ENCODE results near the gene LRRC2. TPM values are rescaled to one million over a fixed set of nuclear protein-coding genes. Genes with fewer than 3 reads are reported as not detected.

The LRRC2 gene
- total and polyA plus RNA-seq, 2 of the 13 experiments (the other 11 are each of a cell fraction or from before 2014, with no cell fraction given), result 0.27 to 0.58 TPM

DNA sequence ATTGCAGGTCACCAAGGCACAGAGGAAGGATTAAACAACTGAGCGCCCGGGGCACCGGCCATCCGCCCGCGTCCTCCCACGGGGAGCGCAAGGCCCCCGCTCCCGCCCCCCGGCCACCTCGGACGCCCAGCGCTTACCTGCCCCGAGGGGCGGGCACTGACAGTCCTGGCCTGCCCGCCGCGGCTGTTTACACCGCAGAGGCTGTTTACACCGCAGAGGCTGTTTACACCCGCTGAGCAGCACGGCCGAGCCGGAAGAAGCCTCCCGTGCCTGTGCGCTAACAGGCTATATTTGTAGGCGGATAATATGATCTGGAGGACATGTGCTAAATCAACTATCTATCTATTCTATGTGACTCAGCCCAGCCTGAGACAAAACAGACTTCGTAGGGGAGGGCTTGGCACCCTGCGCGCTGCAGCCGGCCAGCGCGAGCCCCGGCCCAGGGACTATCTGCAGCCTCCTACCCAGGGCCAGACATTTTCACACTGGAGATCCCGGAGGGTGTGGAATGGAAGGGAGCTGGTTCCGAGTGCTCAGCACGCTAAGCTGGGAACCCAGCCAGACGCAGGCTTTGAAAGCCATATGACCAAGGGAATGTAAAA, at the start of gene LRRC2 (continued):
- TF ChIP-seq, protein P1, sequence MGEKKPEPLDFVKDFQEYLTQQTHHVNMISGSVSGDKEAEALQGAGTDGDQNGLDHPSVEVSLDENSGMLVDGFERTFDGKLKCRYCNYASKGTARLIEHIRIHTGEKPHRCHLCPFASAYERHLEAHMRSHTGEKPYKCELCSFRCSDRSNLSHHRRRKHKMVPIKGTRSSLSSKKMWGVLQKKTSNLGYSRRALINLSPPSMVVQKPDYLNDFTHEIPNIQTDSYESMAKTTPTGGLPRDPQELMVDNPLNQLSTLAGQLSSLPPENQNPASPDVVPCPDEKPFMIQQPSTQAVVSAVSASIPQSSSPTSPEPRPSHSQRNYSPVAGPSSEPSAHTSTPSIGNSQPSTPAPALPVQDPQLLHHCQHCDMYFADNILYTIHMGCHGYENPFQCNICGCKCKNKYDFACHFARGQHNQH (CRISPR knock-in tag; IDR thresholded peaks at IDR 0.05), result no peak
- TF ChIP-seq ZNF839 (CRISPR knock-in tag; IDR thresholded peaks at IDR 0.05; ENCODE audit: borderline replicate concordance) (0 out of 2 replicates have a peak, but pooled peaks have one; percentile 23), TEAD2 (CRISPR knock-in tag; IDR thresholded peaks at IDR 0.05) (no peak), FOSL1 (CRISPR knock-in tag; IDR thresholded peaks at IDR 0.05; ENCODE audit: borderline replicate concordance) (no peak), SNAI1 (CRISPR knock-in tag; IDR thresholded peaks at IDR 0.05; ENCODE audit: borderline replicate concordance) (no peak), ZFYVE20 (CRISPR knock-in tag; IDR thresholded peaks at IDR 0.05; ENCODE audit: borderline replicate concordance, low read depth) (no peak), ZSCAN20 (CRISPR knock-in tag; IDR thresholded peaks at IDR 0.05; ENCODE audit: borderline replicate concordance) (peak; percentile 92; the same call in 1 of the 2 replicates), ZNF296 (CRISPR knock-in tag; conservative IDR thresholded peaks at IDR 0.05) (no peak), RFXAP (CRISPR knock-in tag; IDR thresholded peaks at IDR 0.05; ENCODE audit: borderline replicate concordance) (no peak), RXRB (CRISPR knock-in tag; IDR thresholded peaks at IDR 0.05; ENCODE audit: borderline replicate concordance) (no peak), ZNF136 (CRISPR knock-in tag; IDR thresholded peaks at IDR 0.05; ENCODE audit: low read depth) (no peak), ZSCAN12 (CRISPR knock-in tag; IDR thresholded peaks at IDR 0.05) (no peak), RARG (CRISPR knock-in tag; IDR thresholded peaks at IDR 0.05; ENCODE audit: low read depth) (no peak), MED1 (CRISPR knock-in tag; IDR thresholded peaks at IDR 0.05) (peak; percentile 34; the same call in 1 of the 2 replicates), ARNT (IDR thresholded peaks at IDR 0.05) (no peak), ZNF550 (CRISPR knock-in tag; IDR thresholded peaks at IDR 0.05; ENCODE audit: borderline replicate concordance) (no peak), ZNF263 (CRISPR knock-in tag; IDR thresholded peaks at IDR 0.05) (0 out of 2 replicates have a peak, but pooled peaks have one; percentile 16), MXD4 (CRISPR knock-in tag; IDR thresholded peaks at IDR 0.05) (no peak), FOXC1 (CRISPR knock-in tag; IDR thresholded peaks at IDR 0.05; ENCODE audit: borderline replicate concordance) (no peak), SP2 (CRISPR knock-in tag; IDR thresholded peaks at IDR 0.05) (no peak), ZSCAN22 (CRISPR knock-in tag; IDR thresholded peaks at IDR 0.05) (no peak), ZFP90 (CRISPR knock-in tag; IDR thresholded peaks at IDR 0.05; ENCODE audit: borderline replicate concordance) (no peak), XRCC5 (optimal IDR thresholded peaks at IDR 0.05; ENCODE audit: low read length) (peak; percentile 19)
- TF ChIP-seq, protein P2, sequence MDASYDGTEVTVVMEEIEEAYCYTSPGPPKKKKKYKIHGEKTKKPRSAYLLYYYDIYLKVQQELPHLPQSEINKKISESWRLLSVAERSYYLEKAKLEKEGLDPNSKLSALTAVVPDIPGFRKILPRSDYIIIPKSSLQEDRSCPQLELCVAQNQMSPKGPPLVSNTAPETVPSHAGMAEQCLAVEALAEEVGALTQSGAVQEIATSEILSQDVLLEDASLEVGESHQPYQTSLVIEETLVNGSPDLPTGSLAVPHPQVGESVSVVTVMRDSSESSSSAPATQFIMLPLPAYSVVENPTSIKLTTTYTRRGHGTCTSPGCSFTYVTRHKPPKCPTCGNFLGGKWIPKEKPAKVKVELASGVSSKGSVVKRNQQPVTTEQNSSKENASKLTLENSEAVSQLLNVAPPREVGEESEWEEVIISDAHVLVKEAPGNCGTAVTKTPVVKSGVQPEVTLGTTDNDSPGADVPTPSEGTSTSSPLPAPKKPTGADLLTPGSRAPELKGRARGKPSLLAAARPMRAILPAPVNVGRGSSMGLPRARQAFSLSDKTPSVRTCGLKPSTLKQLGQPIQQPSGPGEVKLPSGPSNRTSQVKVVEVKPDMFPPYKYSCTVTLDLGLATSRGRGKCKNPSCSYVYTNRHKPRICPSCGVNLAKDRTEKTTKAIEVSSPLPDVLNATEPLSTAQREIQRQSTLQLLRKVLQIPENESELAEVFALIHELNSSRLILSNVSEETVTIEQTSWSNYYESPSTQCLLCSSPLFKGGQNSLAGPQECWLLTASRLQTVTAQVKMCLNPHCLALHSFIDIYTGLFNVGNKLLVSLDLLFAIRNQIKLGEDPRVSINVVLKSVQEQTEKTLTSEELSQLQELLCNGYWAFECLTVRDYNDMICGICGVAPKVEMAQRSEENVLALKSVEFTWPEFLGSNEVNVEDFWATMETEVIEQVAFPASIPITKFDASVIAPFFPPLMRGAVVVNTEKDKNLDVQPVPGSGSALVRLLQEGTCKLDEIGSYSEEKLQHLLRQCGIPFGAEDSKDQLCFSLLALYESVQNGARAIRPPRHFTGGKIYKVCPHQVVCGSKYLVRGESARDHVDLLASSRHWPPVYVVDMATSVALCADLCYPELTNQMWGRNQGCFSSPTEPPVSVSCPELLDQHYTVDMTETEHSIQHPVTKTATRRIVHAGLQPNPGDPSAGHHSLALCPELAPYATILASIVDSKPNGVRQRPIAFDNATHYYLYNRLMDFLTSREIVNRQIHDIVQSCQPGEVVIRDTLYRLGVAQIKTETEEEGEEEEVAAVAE (CRISPR knock-in tag; IDR thresholded peaks at IDR 0.05; ENCODE audit: borderline replicate concordance), result no peak
- TF ChIP-seq, protein P3, sequence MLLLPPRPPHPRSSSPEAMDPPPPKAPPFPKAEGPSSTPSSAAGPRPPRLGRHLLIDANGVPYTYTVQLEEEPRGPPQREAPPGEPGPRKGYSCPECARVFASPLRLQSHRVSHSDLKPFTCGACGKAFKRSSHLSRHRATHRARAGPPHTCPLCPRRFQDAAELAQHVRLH (CRISPR knock-in tag; IDR thresholded peaks at IDR 0.05; ENCODE audit: borderline replicate concordance, low read depth), result no peak

Data from HepG2 (cell line).